Thoracic aorta (tissue), 2 donors: ENCODE measurements around the gene SENP2. TPM values are rescaled to one million over a fixed set of nuclear protein-coding genes. Genes with fewer than 3 reads are reported as not detected.
"Not testable (repeated sequence)": the region's sequence is repeated elsewhere in the genome, so short reads cannot be mapped to it uniquely, and the experiment has no call there.

ENCODE experiments used
- ATAC-seq: fragments of 150-250 bp; one replicate; pipeline ENCODE4 v1.8.0; 2017; ENCODE audit warnings: low read depth; ENCODE audit not compliant: insufficient number of reproducible peaks, low FRiP score
- DNase-seq: peaks from one replicate; pipeline ENCODE4 v3.0.0-alpha.2; 2020; ENCODE audit warnings: low spot score
- H3K27ac ChIP-seq, 2 donors: fragments of 200-600 bp; sonication (generic); 1 replicate in 1 of 2; 2 replicates in 1 of 2; pipeline ENCODE4 v1.5.1; 2016; ENCODE audit warnings: mild to moderate bottlenecking in 2 of 2, moderate library complexity in 2 of 2
- H3K27me3 ChIP-seq: fragments of 200-600 bp; sonication (generic); replicated peaks from 2 replicates; pipeline ENCODE4 v1.6.0; 2016; ENCODE audit warnings: mild to moderate bottlenecking; ENCODE audit not compliant: insufficient read depth
- H3K36me3 ChIP-seq: fragments of 200-600 bp; sonication (generic); one replicate; pipeline ENCODE4 v1.5.1; 2016
- H3K4me1 ChIP-seq, 2 donors: fragments of 200-600 bp; sonication (generic); 1 replicate in 1 of 2; 2 replicates in 1 of 2; pipeline versions ENCODE4 v1.5.1 to v1.6.0; 2016; ENCODE audit warnings: low read depth in 2 of 2, mild to moderate bottlenecking in 1 of 2; ENCODE audit not compliant: control insufficient read depth in 1 of 2
- H3K4me3 ChIP-seq: fragments of 200-600 bp; sonication (generic); 2 replicates; pipeline ENCODE4 v1.5.1; 2016; ENCODE audit warnings: mild to moderate bottlenecking
- H3K9me3 ChIP-seq: fragments of 200-600 bp; sonication (generic); 2 replicates; pipeline ENCODE4 v1.5.1; 2016
- CTCF ChIP-seq: fragments of 200-600 bp; sonication (generic); IDR thresholded peaks from one replicate; pipeline ENCODE4 v1.5.1; 2019; ENCODE audit warnings: antibody characterized with exemption
- total RNA-seq, 2 donors: library from RNA; depleted of rRNA; stranded (reverse); fragments of >200 nt; gene quantifications; one replicate each; pipeline versions ENCODE4 v1.1.0 to v1.2.3, GENCODE V29; 2016

Gene SENP2
- total RNA-seq, 2 donors from 2014 or later, result 23.2 to 49.0 TPM

GRCh38 chr3:185575108-185575869, 10.8 kb upstream of the SENP2 start:
- H3K4me1 ChIP-seq, H3K9me3 ChIP-seq, H3K36me3 ChIP-seq, ATAC-seq, H3K27me3 ChIP-seq, DNase-seq, H3K4me3 ChIP-seq, H3K27ac ChIP-seq: not testable (repeated sequence)
- peak; percentile 51 for TF ChIP-seq CTCF

- Histone ChIP-seq H3K27ac (no peak overlapping the region), H3K27me3 (no peaks in the 10 kb centered on the region), H3K4me3 (no peak overlapping the region), H3K9me3 (no peaks in the 10 kb centered on the region), H3K4me1 (peaks cover 4 to 11% of the 10 kb centered on the region in 2 donors), H3K36me3 (no peaks in the 10 kb centered on the region)
- TF ChIP-seq CTCF, result no peak
- no peak for DNase-seq
- no peak for ATAC-seq
Observed at GRCh38 chr3:185582236-185582635, 3.9 kb upstream of the SENP2 start.

GRCh38 chr3:185582871-185583270, 3.2 kb upstream of the SENP2 start:
- H3K27ac ChIP-seq, result no peak overlapping the region
- DNase-seq (no peak), ATAC-seq (no peak)
- no peaks in the 10 kb centered on the region for H3K27me3 ChIP-seq
- no peaks in the 10 kb centered on the region for H3K36me3 ChIP-seq
- H3K4me1 ChIP-seq, result peaks cover 6 to 18% of the 10 kb centered on the region in 2 donors
- no peak for TF ChIP-seq CTCF
- H3K9me3 ChIP-seq, result no peaks in the 10 kb centered on the region
- no peak overlapping the region for H3K4me3 ChIP-seq

GRCh38 chr3:185583925-185584324, 2.2 kb upstream of the SENP2 start:
- H3K4me3 ChIP-seq, result no peak overlapping the region
- H3K9me3 ChIP-seq, result no peaks in the 10 kb centered on the region
- ATAC-seq (no peak), DNase-seq (no peak)
- peaks cover 13 to 28% of the 10 kb centered on the region in 2 donors for H3K4me1 ChIP-seq
- no peak for TF ChIP-seq CTCF
- H3K27ac ChIP-seq, result no peak overlapping the region
- no peaks in the 10 kb centered on the region for H3K36me3 ChIP-seq
- H3K27me3 ChIP-seq, result no peaks in the 10 kb centered on the region

- no peak for ATAC-seq
- Histone ChIP-seq H3K27me3 (no peaks in the 10 kb centered on the region), H3K27ac (no peak overlapping the region), H3K4me1 (peaks cover 16 to 36% of the 10 kb centered on the region in 2 donors), H3K9me3 (no peaks in the 10 kb centered on the region), H3K4me3 (no peak overlapping the region), H3K36me3 (no peaks in the 10 kb centered on the region)
- DNase-seq, result no peak
- no peak for TF ChIP-seq CTCF
Observed at GRCh38 chr3:185584686-185585085, 1.4 kb upstream of the SENP2 start.
